Hepatocyte (in vitro differentiated cells): Measurements from ENCODE around the gene KCNK17. TPM values are rescaled to one million over a fixed set of nuclear protein-coding genes. Genes with fewer than 3 reads are reported as not detected.

Experiments
- DNase-seq: peaks from one replicate; pipeline ENCODE4 v3.0.0-alpha.2; 2016; ENCODE audit warnings: low spot score
- H2AFZ ChIP-seq: fragments of 200-600 bp; sonication (generic); 2 replicates; pipeline ENCODE4 v1.6.0; 2016; ENCODE audit warnings: antibody characterized with exemption, mild to moderate bottlenecking
- H3K27ac ChIP-seq: fragments of 200-600 bp; sonication (generic); 2 replicates; pipeline ENCODE4 v1.5.1; 2016; ENCODE audit warnings: mild to moderate bottlenecking
- H3K27me3 ChIP-seq: fragments of 200-600 bp; sonication (generic); 2 replicates; pipeline ENCODE4 v1.6.1; 2016
- H3K36me3 ChIP-seq: fragments of 200-600 bp; sonication (generic); replicated peaks from 2 replicates; pipeline ENCODE4 v1.5.1; 2016; ENCODE audit warnings: low read depth; ENCODE audit not compliant: insufficient read depth
- H3K4me1 ChIP-seq: fragments of 200-600 bp; sonication (generic); 2 replicates; pipeline ENCODE4 v1.5.1; 2016; ENCODE audit warnings: mild to moderate bottlenecking, moderate library complexity; ENCODE audit not compliant: insufficient read depth
- H3K4me2 ChIP-seq: fragments of 200-600 bp; sonication (generic); 2 replicates; pipeline ENCODE4 v1.6.0; 2016
- H3K4me3 ChIP-seq: fragments of 200-600 bp; sonication (generic); 2 replicates; pipeline ENCODE4 v1.5.1; 2016; ENCODE audit warnings: mild to moderate bottlenecking
- H3K79me2 ChIP-seq: fragments of 200-600 bp; sonication (generic); 2 replicates; pipeline ENCODE4 v1.6.0; 2017; ENCODE audit warnings: mild to moderate bottlenecking
- H3K9me2 ChIP-seq: fragments of 200-600 bp; sonication (generic); replicated peaks from 2 replicates; pipeline ENCODE4 v1.6.0; 2017; ENCODE audit warnings: mild to moderate bottlenecking; ENCODE audit not compliant: insufficient read depth
- H3K9me3 ChIP-seq: fragments of 200-600 bp; sonication (generic); 2 replicates; pipeline ENCODE4 v1.5.1; 2016; ENCODE audit warnings: low read depth, mild to moderate bottlenecking
- H4K20me1 ChIP-seq: fragments of 200-600 bp; sonication (generic); 2 replicates; pipeline ENCODE4 v1.6.0; 2016; ENCODE audit warnings: mild to moderate bottlenecking; ENCODE audit not compliant: insufficient read depth, poor library complexity, severe bottlenecking
- CTCF ChIP-seq: fragments of 200-600 bp; sonication (generic); IDR thresholded peaks from 2 replicates; pipeline ENCODE4 v1.5.1; 2016; ENCODE audit warnings: antibody characterized with exemption, mild to moderate bottlenecking; ENCODE audit not compliant: poor library complexity
- EZH2 ChIP-seq: fragments of 200-600 bp; sonication (generic); IDR thresholded peaks from 2 replicates; pipeline ENCODE4 v1.6.1; 2016; ENCODE audit warnings: antibody characterized with exemption, mild to moderate bottlenecking, borderline replicate concordance
- EZH2phosphoT487 ChIP-seq: fragments of 200-600 bp; sonication (generic); IDR thresholded peaks from one replicate; pipeline ENCODE4 v1.6.1; 2018; ENCODE audit warnings: antibody characterized with exemption, mild to moderate bottlenecking, low read depth, moderate library complexity; ENCODE audit not compliant: unreplicated experiment, severe bottlenecking
- WGBS: methylation state at CpG from one replicate; pipeline ENCODE4 v1.1.6; 2016; ENCODE audit warnings: low lambda C conversion rate; ENCODE audit errors: missing lambda C conversion rate; 5-methylcytosine and 5-hydroxymethylcytosine counted together
- polyA plus RNA-seq: library from polyadenylated mRNA; unstranded; fragments of >200 nt; fragmentation: Nextera tagmentation; extraction: Ambion mirVana; gene quantifications from 2 replicates; pipeline ENCODE4 v1.2.1, GENCODE V29; 2016
- total RNA-seq: library from RNA; depleted of rRNA; stranded (reverse); fragments of >200 nt; gene quantifications from 2 replicates; pipeline ENCODE4 v1.2.3, GENCODE V29; 2014

Gene KCNK17
- total and polyA plus RNA-seq, 2 experiments from 2014 or later = not detected

GRCh38 chr6:39347906-39348585 is 33.8 kb upstream of the KCNK17 start:
- Histone ChIP-seq H3K9me3 (no peaks in the 10 kb centered on the region), H4K20me1 (no peaks in the 10 kb centered on the region), H3K4me1 (no peaks in the 10 kb centered on the region), H3K9me2 (no peaks in the 10 kb centered on the region), H3K4me2 (no peak overlapping the region), H3K36me3 (no peaks in the 10 kb centered on the region), H3K4me3 (no peak overlapping the region), H3K27me3 (no peaks in the 10 kb centered on the region), H3K27ac (no peak overlapping the region), H2AFZ (no peak overlapping the region), H3K79me2 (no peaks in the 10 kb centered on the region)
- DNase-seq = peak; percentile 84
- TF ChIP-seq CTCF (peak; percentile 84), EZH2phosphoT487 (no peak)
- WGBS = 33% methylated on average over 9 of the region's 9 CpGs

- no peak overlapping the region for H2AFZ ChIP-seq
- no peaks in the 10 kb centered on the region for H4K20me1 ChIP-seq
- H3K4me2 ChIP-seq = no peak overlapping the region
- H3K36me3 ChIP-seq = no peaks in the 10 kb centered on the region
- DNase-seq = no peak
- no peaks in the 10 kb centered on the region for H3K4me1 ChIP-seq
- no peaks in the 10 kb centered on the region for H3K9me2 ChIP-seq
- H3K27me3 ChIP-seq = no peaks in the 10 kb centered on the region
- no peak overlapping the region for H3K27ac ChIP-seq
- H3K9me3 ChIP-seq = no peaks in the 10 kb centered on the region
- TF ChIP-seq EZH2phosphoT487 = no peak
- TF ChIP-seq CTCF = no peak
- TF ChIP-seq EZH2 = no peak
- no peaks in the 10 kb centered on the region for H3K79me2 ChIP-seq
- no peak overlapping the region for H3K4me3 ChIP-seq
- 92% methylated on average over 6 of the region's 6 CpGs for WGBS
These were observed 33.0 kb upstream of the KCNK17 start for GRCh38 chr6:39347206-39347605.

GRCh38 chr6:39344821-39345280 is 30.6 kb upstream of the KCNK17 start:
- no peak overlapping the region for H3K4me2 ChIP-seq
- H2AFZ ChIP-seq = no peak overlapping the region
- H3K79me2 ChIP-seq = no peaks in the 10 kb centered on the region
- no peak for DNase-seq
- no peak overlapping the region for H3K4me3 ChIP-seq
- peaks cover 2% of the 10 kb centered on the region for H3K4me1 ChIP-seq
- no peaks in the 10 kb centered on the region for H3K9me2 ChIP-seq
- no peaks in the 10 kb centered on the region for H3K36me3 ChIP-seq
- no peak for TF ChIP-seq EZH2phosphoT487
- no peak for TF ChIP-seq EZH2
- no peak for TF ChIP-seq CTCF
- H3K27me3 ChIP-seq = peaks cover 8% of the 10 kb centered on the region
- 77% methylated on average over 7 of the region's 7 CpGs for WGBS
- H4K20me1 ChIP-seq = no peaks in the 10 kb centered on the region
- no peak overlapping the region for H3K27ac ChIP-seq
- no peaks in the 10 kb centered on the region for H3K9me3 ChIP-seq
